Heart left ventricle (tissue), 16 donors: ENCODE results near the gene NNAT. TPM values are rescaled to one million over a fixed set of nuclear protein-coding genes. Genes with fewer than 3 reads are reported as not detected.

Experiments
- ATAC-seq, 4 donors: fragments of 200-7000 bp; cut with Tn5 transposase; one replicate each; pipeline ENCODE4 v1.9.1; 2020 to 2022; ENCODE audit warnings: moderate library complexity in 4 of 4, mild to moderate bottlenecking in 3 of 4, moderate number of reproducible peaks in 1 of 4
- DNase-seq, 5 donors: peaks; one replicate each; pipeline ENCODE4 v3.0.0-alpha.2; 2020
- H3K27ac ChIP-seq, 12 donors: fragments of 200-600 bp; sonication (generic) in 4 of 12; one replicate each; pipeline versions ENCODE4 v1.5.0 to v1.8.0; 2016 to 2022; ENCODE audit warnings: mild to moderate bottlenecking in 2 of 12
- H3K27me3 ChIP-seq, 9 donors: fragments of 200-600 bp; sonication (generic) in 2 of 9; one replicate each; pipeline versions ENCODE4 v1.5.1 to v1.8.0; 2016 to 2022; ENCODE audit warnings: mild to moderate bottlenecking in 3 of 9
- H3K36me3 ChIP-seq, 9 donors: fragments of 200-600 bp; sonication (generic) in 2 of 9; one replicate each; pipeline versions ENCODE4 v1.5.0 to v1.8.0; 2018 to 2022; ENCODE audit warnings: mild to moderate bottlenecking in 2 of 9
- H3K4me1 ChIP-seq, 12 donors: fragments of 200-600 bp; sonication (generic) in 4 of 12; one replicate each; pipeline versions ENCODE4 v1.5.0 to v1.8.0; 2016 to 2022; ENCODE audit warnings: mild to moderate bottlenecking in 3 of 12
- H3K4me3 ChIP-seq, 12 donors: fragments of 200-600 bp; sonication (generic) in 4 of 12; one replicate each; pipeline versions ENCODE4 v1.5.0 to v1.8.0; 2017 to 2022; ENCODE audit warnings: mild to moderate bottlenecking in 9 of 12, moderate library complexity in 4 of 12
- H3K9me3 ChIP-seq, 12 donors: fragments of 200-600 bp; sonication (generic) in 4 of 12; one replicate each; pipeline versions ENCODE4 v1.5.0 to v1.8.0; 2016 to 2022; ENCODE audit warnings: mild to moderate bottlenecking in 1 of 12
- POLR2A ChIP-seq, 2 donors: fragments of 450-650 bp; IDR thresholded peaks; one replicate each; pipeline ENCODE4 v1.6.1; 2017; ENCODE audit warnings: antibody characterized with exemption in 2 of 2, mild to moderate bottlenecking in 2 of 2, moderate library complexity in 2 of 2
- WGBS, 4 donors: extraction: QIAGEN DNeasy Blood & Tissue Kit in 2 of 4; methylation state at CpG; one replicate each; pipeline versions ENCODE4 v1.1.5 to v1.1.7; 2013 to 2018; 5-methylcytosine and 5-hydroxymethylcytosine counted together
- intact Hi-C, 10 donors: fragments of 100-400 bp; cut with DNase I; formaldehyde crosslinking; loops; one replicate each; pipeline versions ENCODE4 v1.11.1 to v1.14.2; 2022
- polyA plus RNA-seq, 2 donors: library from polyadenylated mRNA; stranded (reverse); fragments of 200-250 nt; gene quantifications; one replicate each; pipeline ENCODE4 v1.2.3, GENCODE V29; 2013
- total RNA-seq, 9 donors: library from RNA; depleted of rRNA in 2 of 9; stranded (reverse); fragments of >200 nt in 2 of 9; fragmentation: NEBNext Ultra II Directional in 3 of 9; extraction: Animal tissue kit (Norgen Biotek cat#: 25700) in 3 of 9; gene quantifications; one replicate each; pipeline versions ENCODE4 v1.1.0 to v1.2.4, GENCODE V29; 2016 to 2023
- TF ChIP-seq, protein P1 (sequence below), 12 donors: fragments of 200-600 bp; sonication (generic) in 4 of 12; IDR thresholded peaks; one replicate each; pipeline versions ENCODE4 v1.5.0 to v1.8.0; 2018 to 2022; ENCODE audit warnings: antibody characterized with exemption in 12 of 12, mild to moderate bottlenecking in 5 of 12
- donor health status: ischemic (EF 13 %, LVEDD 7.1; RV severe dilation, severe dysfunction).
- donor health status: healthy with polysubstance abuse.
- donor health status: DM: no; HTN: yes; CAD: no.
- donor health status: DM: no; HTN: no; CAD: no.
- donor health status: ischemic (EF 25% LVEDD 6.9; RV normal size, moderate dysfunction).
- donor health status: ischemic (EF 25% LVEDD 5.7; RV mildly dilated, moderate dysfunction).
- donor health status: healthy.
- donor health status: DM: yes; HTN: yes; CAD: no.
- donor health status: ischemic (EF 35%, LVEDD 5.7; RV mildly dilated, moderate dysfunction).
- donor health status: nonischemic (EF 11% LVEDD 7.7; RV severe dilation, severe dysfunction).
- donor health status: DM: yes; HTN: yes; CAD: no.
- donor health status: PGD.
- donor health status: ischemic (EF 29% LVEDD 5.4; RV normal size, mild dysfunction).
- donor health status: nonischemic (EF 23%, LVEDD 6.1; RV moderate dilation, normal function).

NNAT gene
- total and polyA plus RNA-seq, 11 donors = 0.23 to 4.6 (median 0.57) TPM; not detected in 5

DNA sequence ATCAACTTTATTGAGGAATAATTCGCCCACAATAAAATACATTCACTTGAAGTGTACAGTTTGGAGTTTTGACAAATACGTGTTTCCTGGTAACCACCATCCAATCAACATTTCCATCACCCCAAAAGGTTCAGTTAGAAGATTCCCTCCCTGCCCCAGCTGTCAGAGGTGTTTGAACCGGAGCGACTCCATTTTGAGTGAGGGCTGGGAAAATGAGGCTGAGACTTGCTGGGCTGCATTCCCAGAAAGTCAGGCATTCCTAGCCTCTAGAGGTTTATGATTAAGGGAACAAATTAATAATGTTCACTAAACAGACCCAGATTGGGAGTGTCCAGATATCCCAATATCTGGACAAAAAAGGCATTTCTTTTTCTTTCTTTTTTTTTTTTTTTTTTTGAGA, 39.6 kb downstream of the NNAT start:
- Histone ChIP-seq H3K9me3 (no peaks in the 10 kb centered on the region), H3K4me3 (no peak overlapping the region), H3K36me3 (no peaks in the 10 kb centered on the region), H3K27ac (no peak overlapping the region), H3K27me3 (peaks cover 3 to 47% (median 25%) of the 10 kb centered on the region in 9 donors), H3K4me1 (peaks cover 0 to 8% (median 2%) of the 10 kb centered on the region in 12 donors)
- intact Hi-C loops = loop anchor here (5.0 to 10.0 kb wide), 10 partner anchors 432 to 847 kb away; partner anchors contain the start of genes RPRD1B (in 1 of the 10) and TTI1 (in 1 of the 10)
- no peak for TF ChIP-seq POLR2A (IDR thresholded peaks at IDR 0.05)
- TF ChIP-seq, protein P1, sequence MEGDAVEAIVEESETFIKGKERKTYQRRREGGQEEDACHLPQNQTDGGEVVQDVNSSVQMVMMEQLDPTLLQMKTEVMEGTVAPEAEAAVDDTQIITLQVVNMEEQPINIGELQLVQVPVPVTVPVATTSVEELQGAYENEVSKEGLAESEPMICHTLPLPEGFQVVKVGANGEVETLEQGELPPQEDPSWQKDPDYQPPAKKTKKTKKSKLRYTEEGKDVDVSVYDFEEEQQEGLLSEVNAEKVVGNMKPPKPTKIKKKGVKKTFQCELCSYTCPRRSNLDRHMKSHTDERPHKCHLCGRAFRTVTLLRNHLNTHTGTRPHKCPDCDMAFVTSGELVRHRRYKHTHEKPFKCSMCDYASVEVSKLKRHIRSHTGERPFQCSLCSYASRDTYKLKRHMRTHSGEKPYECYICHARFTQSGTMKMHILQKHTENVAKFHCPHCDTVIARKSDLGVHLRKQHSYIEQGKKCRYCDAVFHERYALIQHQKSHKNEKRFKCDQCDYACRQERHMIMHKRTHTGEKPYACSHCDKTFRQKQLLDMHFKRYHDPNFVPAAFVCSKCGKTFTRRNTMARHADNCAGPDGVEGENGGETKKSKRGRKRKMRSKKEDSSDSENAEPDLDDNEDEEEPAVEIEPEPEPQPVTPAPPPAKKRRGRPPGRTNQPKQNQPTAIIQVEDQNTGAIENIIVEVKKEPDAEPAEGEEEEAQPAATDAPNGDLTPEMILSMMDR (IDR thresholded peaks at IDR 0.05) = no peak
- no peak for DNase-seq
- no peak for ATAC-seq
- 68 to 78% (median 74%) methylated on average over 4 of the region's 4 CpGs for WGBS, 4 donors

DNA sequence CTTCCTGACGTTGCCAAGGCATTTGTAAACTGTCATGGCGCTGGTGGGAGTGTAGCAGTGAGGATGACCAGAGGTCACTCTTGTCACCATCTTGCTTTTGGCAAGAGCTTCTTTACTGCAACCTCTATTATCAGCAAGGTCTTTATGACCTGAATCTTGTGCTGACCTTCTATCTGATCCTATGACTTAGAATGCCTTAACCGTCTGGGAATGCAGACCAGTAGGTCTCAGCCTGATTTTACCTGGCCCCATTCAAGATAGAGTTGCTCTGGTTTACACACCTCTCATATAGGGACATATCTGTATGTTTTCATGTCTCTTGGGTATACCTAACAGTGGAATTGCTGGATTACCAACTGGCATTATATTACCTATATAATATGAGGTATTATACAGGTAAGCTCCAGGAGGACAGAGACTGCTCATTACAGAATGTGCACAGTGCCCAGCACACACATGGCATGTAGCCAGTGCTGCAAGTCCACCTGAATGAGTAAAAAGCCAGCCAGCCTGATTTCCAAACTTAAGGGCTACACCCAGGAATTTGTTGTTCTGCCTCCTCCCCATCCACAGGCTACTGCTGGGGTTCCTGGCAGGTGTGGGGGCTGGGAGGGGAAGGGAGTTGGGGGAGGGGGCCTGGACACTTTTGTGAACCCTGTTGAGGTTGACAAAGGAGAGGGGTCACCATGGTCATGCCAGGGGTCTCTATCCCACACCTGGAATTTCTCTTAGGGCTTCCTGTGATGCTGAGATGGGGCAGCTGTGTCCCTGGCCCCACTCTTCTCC, 41.8 kb downstream of the NNAT start:
- Histone ChIP-seq H3K27ac (no peak overlapping the region), H3K9me3 (no peaks in the 10 kb centered on the region), H3K27me3 (peaks cover 3 to 50% (median 28%) of the 10 kb centered on the region in 9 donors), H3K36me3 (no peaks in the 10 kb centered on the region), H3K4me1 (peaks cover 0 to 8% (median 2%) of the 10 kb centered on the region in 12 donors), H3K4me3 (no peak overlapping the region)
- no peak for DNase-seq
- TF ChIP-seq, protein P1 (IDR thresholded peaks at IDR 0.05) = no peak
- TF ChIP-seq POLR2A (IDR thresholded peaks at IDR 0.05) = no peak
- intact Hi-C loops = loop anchor here (5.0 to 10.0 kb wide), 10 partner anchors 429 to 844 kb away; partner anchors contain the start of genes RPRD1B (in 1 of the 10) and TTI1 (in 1 of the 10)
- 56 to 67% (median 62%) methylated on average over 3 of the region's 3 CpGs for WGBS, 4 donors
- no peak for ATAC-seq

DNA sequence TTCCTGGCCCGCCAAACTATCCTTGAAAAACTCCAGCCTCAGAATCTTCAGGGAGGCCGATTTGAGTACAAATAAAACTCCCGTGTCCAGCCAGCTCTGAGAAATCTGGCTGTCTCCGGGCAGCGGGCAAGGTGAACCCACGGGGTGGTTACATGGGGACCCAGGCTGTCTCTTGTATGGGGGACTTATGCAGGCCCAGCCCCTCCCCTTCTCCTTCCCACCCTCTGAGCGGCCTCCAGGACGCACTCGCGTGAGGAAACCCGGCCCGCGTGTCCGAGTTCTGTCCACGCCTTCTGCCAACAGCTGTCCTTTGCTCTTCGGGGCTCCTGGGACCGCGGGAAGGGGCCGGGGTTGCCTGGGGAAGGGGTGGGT, 43.0 kb downstream of the NNAT start:
- H3K4me3 ChIP-seq = no peak overlapping the region

More for the DNA sequence above, 43.0 kb downstream of the NNAT start:
- intact Hi-C loops = loop anchor here (1.0 to 10.0 kb wide), 13 partner anchors 428 to 843 kb away; partner anchors contain the start of genes RPRD1B (in 1 of the 10) and TTI1 (in 1 of the 10)
- no peak for TF ChIP-seq POLR2A (IDR thresholded peaks at IDR 0.05)
- TF ChIP-seq, protein P1 (IDR thresholded peaks at IDR 0.05) = no peak
- H3K27ac ChIP-seq = no peak overlapping the region
- H3K27me3 ChIP-seq = peaks cover 3 to 56% (median 34%) of the 10 kb centered on the region in 9 donors
- H3K4me1 ChIP-seq = peaks cover 0 to 8% (median 2%) of the 10 kb centered on the region in 12 donors
- DNase-seq (no peak), ATAC-seq (no peak)
- no peaks in the 10 kb centered on the region for H3K9me3 ChIP-seq
- WGBS, 4 donors = 38 to 47% (median 40%) methylated on average over 18 to 19 of the region's 19 CpGs
- H3K36me3 ChIP-seq = no peaks in the 10 kb centered on the region
